GM21723 (cell line): ENCODE results near the gene DKKL1.

Experiments
- ATAC-seq: cut with Tn5 transposase; IDR thresholded peaks from one replicate; pipeline ENCODE4 v1.9.1; 2021; ENCODE audit warnings: mild to moderate bottlenecking, moderate library complexity; ENCODE audit not compliant: unreplicated experiment

Gene DKKL1

GRCh38 chr19:49418511-49418910, 54.8 kb downstream of the DKKL1 start:
- ATAC-seq, result no peak

GRCh38 chr19:49419173-49419572, 55.5 kb downstream of the DKKL1 start:
- ATAC-seq, result no peak

GRCh38 chr19:49420227-49420626, 56.5 kb downstream of the DKKL1 start:
- no peak for ATAC-seq

GRCh38 chr19:49421039-49421877, 57.6 kb downstream of the DKKL1 start:
- no peak for ATAC-seq

- no peak for ATAC-seq
Measured at GRCh38 chr19:49421878-49422202, 58.2 kb downstream of the DKKL1 start.

- ATAC-seq, result no peak
Measured at GRCh38 chr19:49422407-49423070, 58.9 kb downstream of the DKKL1 start.

- no peak for ATAC-seq
Measured at GRCh38 chr19:49423071-49423984, 59.7 kb downstream of the DKKL1 start, which contains the start of gene PTH2. Gene PTH2, minus strand, starts transcription at chr19:49423441. Its CDS starts 102 bp downstream, at chr19:49423339.

GRCh38 chr19:49423985-49424303, 60.3 kb downstream of the DKKL1 start:
- ATAC-seq, result no peak
